Cerebellar nuclear complex (tissue), 1 donor: ENCODE data around the gene ALOX12B.

Experiments used
- DNase-seq, 2 experiments: peaks; one replicate each; lab custom pipeline; 2025; lab: John Stamatoyannopoulos, UW

ALOX12B gene

DNA sequence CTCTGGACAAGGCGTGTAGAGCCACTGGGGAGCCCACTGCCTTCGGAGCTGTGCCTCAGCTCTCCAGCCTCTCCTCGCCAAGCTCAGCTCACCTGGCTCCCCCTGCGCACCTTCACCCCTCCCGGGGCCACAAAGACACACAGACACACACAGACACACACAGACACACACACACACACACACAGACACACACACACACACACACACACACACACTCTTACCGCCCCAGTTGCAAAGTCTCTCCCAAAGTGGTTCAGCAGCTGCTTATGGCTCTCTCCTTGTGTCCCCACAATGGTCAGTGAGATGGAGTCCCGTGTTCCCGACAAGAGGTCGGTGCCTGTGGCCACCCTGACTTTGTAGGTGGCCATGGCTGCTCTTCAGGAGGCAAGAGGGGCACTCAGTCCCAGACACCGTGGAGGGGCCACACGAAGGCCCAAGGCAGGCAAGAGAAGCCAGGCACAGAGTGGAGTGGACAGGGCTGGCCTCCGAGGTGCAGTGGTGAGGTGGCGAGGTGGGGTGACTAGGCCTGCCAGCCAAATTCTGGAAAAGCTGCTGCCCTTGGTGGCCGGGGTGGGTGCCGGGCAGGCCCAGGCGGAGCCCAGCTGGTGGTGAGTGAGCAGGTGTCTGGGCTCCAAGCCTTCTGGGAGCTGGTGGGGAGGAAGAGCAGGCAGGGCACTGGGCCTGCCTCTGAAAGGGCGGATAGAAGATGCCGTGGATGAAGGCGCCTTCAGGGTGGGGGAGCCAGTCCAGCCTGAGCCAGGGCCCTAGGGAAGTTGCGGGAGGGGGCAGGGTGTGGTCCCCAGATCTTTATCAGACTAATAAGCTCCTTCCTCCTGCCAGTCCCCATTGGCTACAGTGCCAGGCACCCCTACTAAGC is at the start of gene ALOX12B:
Gene ALOX12B (minus strand): TSS at position 642 of the 877 bp plus-strand sequence. CDS start 274 bp downstream, at position 368.
- DNase-seq: no peak

GRCh38 chr17:8133941-8134340 is 46.4 kb upstream of the ALOX12B start:
- DNase-seq: no peak

DNA sequence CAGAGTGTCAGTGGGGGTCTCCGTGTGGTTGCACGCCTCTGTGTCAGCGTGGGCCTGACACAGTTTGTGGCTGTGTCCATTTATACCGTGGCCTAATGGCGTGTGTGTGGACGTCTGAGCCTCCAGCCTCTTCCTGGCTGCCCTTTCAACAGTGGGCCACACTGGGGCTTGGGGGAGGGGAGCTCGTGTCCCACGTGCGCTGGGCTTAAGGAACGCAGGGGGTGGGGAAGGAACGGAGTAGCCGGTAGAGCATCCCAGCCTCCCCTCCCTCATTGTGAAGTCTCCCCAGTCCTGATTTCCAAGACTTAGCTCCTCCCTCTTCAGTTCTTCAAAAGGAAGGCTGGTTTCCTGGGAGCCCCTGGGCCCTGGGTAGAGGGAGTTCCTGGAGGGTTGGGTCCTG is 45.9 kb upstream of the ALOX12B start:
- DNase-seq: no peak

DNA sequence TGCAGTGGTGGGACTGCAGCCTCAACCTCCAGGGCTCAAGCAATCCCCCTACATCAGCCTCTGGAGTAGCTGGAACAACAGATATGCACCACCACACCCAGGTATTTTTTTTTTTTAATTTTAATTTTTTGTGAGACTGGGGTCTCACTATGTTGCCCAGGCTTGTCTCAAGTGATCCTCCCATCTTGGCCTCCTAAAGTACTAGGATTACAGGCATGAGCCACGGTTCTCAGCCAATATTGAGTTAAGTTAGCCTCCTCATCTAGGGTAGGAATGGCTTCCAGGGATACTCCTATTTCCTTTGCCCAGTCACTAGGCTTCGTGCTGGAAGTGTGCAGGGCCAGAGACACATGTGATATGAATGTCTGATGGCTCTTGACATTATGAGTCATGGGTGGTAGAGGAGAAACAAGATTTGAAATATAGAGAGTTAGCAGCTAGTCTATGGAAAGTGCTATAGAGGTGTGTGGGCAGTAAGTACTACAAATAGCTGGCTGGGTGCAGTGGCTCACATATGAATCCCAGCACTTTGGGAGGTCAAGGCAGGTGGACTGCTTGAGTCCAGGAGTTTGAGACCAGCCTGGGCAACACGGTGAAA is 44.4 kb upstream of the ALOX12B start:
- DNase-seq: no peak

GRCh38 chr17:8128125-8128784 is 40.7 kb upstream of the ALOX12B start:
- no peak for DNase-seq

- no peak for DNase-seq
Measured at GRCh38 chr17:8126491-8127066, 39.1 kb upstream of the ALOX12B start.

DNA sequence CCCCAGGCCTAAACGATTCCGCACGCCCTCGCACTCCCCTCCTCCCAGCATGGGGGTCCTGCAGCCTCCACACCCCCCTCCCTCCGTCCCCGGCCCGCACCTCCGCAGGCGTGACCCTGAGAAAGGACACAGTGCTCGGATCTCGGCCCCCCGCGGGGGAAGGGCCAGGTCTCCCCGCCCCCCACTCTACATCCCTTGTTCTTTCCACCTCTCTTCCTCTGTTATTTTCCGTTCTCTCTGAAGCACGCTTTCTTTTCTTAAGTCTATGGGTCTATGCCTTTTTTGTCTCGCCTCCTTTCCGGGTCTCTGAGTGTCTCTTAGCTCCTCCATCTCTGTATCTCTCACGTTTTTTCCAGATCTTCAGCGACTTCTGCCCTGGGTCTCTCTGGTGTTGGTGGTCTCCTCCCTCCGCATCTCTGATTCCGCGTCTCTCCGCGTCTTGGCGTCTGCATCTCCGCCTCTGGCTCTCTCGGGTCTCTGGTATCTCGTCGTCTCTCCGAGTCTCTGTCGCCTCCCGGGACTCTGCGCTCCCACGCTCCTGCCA is 38.5 kb upstream of the ALOX12B start:
- no peak for DNase-seq

DNA sequence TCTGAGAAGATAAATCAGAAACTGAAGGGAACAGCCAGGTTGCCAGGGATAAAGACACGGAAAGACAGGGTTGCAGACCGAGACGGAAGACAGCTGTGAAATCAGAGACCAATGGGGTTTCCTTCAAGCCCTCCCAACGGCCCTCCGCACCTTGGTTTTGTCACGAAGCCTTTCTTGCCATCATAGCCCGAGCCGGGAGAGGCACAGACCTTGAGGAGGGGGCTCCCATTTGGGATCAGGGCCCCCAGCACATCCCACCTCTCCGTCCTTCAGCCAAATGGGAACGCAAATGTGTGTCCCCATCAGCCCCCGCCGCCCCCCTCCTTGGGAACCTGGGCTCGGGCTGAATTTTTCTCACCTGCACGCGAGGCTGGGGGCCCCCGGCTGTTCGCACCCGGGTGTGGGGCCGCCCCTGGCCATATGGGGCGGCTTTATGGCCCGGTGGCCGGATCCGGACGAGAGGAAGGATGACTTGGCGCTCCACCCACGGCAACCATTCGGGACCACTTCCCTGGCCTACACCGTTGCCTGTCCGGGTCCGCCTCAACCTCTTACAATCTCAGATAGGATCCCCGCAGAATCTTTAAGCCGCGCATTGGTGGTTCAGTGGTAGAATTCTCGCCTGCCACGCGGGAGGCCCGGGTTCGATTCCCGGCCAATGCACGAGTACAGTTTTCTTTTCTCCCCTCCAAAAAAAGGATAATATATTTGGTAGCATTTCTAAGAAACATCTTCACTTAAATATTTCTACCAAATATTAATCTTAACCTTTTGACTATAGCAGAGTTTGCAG is 37.8 kb upstream of the ALOX12B start:
- DNase-seq: peak in 1 of 2 experiments; percentile 31

DNA sequence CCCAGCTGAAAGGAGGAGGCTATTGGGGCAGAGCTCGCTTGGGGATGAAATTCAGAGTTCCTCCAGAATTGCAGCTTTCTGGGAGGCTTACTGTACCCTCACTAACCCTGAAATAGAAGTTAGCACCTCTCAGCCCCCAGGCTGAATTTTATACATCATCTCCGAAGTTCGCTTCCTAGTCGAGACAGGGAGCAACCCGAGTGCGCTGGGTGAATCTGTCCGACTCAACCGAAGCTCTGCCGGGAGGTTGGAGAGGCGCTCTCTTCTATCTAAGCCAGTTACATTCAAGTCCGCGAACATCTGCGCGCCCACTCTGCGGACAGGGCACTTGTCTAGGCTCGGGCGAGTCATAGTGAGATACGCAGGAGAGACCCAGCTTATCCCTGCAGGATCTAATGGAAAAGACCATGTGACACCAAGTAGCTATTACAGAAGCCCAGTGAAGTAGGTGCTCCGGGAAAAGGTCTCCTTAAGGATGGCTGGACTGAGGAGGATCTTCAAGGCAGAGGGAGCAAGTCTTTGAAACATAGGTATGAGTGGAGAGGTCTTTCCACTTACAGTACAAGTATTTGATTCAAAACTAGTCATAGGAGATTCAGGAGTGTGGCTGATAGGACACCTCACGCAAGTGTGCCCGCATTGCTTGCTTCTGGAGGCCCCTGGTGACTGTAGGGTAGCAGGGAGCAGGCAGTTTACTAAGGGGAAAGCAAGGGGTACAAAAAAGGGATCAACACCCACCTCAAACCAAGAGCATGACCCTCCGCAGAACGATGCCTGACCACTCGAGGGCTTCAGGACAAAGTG is 37.0 kb upstream of the ALOX12B start:
- DNase-seq: no peak

DNA sequence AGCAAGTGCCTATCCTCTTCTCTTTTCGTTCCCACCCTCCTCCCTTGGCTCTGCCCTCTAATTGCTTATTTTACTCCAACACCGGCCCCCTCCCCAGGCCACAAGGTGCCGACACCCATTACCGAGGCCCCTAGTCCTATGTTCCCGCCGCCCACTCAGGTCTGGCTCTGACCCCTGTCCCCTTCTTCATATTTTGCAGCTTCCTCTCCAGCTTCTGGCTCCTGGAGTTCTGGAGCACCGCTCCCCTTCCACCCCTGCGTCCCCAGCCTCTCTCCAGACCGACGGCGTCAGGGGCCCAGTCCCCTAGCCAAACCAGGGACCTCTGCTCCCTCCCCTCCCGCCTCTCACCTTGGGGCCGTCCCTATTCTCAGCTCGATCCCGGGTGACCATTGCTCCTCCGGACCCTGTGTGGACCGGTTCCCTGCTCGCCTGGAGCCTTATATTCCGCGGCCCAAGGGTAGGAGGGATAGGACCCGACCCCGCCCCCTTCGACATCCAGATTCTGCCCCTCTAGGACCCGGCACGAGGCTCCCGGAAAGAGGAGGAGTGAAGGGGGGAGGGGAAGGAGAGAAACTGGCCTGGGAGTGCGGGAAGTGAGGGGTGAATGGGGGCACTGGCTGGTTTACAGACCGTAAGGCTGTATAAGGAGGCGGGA is 36.3 kb upstream of the ALOX12B start, which contains the start of gene HES7:
Gene HES7 (minus strand): TSS at position 412 of the 655 bp plus-strand sequence. CDS start 22 bp downstream, at position 390.
- no peak for DNase-seq

DNA sequence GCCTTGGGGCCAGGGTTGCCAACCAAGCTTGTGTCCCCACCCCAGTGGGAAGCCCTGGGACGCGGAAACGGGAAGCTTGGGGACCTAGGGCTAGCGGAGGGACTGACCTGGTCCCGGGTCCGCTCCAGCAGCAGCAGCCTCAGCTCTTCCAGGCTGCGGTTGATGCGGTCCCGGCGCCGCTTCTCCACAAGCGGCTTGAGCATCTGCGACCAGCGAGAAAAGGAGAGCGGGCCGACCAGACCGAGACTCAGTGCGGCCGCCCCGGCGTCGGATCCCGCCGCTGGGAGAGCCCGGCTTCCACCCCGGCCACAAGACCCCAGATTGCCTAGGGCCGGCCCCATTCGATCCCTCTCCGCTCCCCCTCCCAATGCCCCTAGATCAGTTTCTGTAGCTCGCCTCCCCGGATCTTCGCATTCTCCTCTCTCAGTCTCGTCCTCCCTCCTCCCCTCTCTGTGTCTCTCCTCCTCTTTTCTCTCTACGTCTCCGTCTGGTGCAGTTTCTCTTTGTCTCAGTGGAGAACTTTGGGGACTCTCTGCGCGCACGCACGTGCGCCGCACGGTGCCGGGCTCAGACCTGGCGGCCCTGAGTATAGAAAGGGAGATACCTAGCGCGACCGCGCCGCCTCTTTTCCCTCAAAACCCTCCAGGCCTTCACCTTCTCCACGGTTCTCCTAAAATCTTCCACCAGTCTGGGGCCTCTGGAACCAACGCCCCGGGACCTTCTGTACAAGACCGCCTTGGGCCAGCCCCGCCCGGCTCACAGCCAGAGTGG is 35.6 kb upstream of the ALOX12B start:
- DNase-seq: no peak

DNA sequence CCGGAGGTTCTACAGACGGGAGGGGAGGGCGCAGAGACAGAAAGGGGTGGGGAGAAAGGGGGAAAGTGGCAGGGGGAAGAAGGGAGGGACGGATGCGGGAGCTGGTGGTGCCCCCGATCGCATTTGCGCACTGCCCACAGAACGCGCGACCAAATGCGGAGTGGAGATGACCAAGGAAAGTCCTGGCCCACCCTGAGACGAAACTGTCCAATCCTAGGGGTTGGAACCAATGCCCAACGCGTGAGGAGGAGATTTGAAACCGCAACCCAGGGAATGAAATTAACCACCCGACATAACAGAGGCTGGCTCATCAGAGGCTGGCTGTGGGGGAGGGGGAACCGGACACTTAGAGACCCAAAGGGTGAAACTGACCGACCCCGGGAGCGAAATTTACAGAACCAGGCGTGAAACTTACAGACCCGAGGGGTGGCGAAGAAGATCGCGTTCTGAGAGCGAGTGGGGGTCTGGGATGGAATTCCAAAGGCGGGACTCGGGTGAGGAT is 35.0 kb upstream of the ALOX12B start:
- DNase-seq: no peak

DNA sequence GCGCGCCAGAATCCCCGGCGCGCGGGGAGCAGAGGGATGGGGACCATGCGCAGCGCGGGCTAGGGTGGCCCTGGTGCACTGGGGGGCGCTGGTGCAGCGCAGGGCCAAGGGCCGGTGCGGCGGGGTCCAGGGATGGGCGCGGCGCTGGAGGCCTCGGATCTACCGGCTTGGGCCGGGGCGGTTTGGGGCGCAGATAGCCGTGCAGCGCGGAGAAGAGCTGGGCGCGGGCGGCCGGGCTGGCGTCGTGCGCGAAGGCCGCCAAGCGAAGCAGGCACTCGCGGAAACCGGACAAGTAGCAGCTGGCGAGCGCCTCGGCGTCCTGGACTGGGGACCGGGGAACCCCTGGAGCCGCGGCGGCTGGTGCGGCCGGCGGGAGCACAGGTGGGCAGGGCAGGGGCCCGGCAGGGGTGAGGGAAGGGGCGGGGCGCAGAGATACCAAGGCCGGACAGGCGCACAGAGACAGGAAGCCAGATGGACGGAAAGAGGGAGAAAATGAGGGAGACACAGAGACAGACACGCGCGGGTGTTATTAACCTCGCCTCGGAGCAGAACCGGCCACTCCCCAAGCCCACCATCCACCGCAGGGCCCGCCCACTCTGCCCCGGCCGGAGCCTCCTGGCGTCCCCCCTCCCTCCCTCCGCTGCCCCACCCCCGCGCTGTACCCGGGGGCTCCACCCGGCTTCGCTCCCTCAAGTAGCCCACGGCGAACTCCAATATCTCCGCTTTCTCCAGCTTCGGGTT is 34.3 kb upstream of the ALOX12B start:
- no peak for DNase-seq

DNA sequence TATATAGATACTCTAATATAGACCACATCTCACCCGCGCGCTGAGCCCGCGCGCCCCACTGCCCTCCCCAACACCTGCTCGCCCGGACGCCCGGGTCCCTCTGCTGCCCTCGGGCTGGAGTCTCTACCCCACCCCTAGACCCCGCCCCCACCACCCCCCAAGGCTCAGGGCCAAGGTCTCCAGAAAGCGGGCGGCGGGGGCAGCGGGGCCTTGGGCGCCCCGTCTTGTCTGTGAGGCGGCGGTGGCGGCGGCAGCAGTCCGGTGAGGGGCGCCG is 33.8 kb upstream of the ALOX12B start:
- DNase-seq: no peak

DNA sequence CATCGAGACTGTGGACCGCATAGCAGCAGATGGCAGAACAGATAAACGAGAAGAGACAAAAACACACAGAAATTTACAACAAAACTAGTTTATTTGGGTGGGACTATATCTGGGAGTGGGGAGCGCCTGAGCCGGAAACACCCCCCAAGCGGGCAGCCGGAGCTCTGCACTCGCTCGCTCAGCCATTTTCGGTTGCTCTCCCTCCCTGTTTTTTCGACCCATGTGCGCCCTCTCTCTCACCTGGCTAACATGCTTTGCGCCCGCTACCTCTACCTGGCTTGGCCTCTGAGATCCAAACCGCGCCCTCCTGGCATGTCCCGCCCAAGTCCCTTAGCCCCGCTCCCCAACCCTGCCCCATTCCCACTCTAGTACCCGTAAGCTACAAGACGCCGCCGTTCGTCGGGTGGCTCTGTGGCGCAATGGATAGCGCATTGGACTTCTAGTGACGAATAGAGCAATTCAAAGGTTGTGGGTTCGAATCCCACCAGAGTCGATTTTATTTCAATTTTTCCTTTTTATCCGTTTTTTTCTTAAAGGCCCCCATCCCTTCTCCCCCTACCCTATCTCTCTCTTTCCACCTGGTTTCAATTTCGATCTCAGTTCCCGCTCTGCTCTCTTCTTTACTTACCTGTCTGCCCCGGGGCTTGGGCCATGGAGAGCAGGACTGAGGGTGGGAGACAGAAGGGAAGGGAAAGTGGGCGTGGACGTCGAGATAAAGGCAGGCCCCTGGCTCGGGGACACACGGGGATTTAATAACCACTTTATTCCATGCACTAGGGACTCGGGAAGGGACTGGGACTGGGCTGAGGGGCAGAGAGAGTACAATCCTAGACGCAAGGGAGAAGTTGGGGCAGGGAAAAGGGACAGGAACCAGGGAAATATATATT is 33.2 kb upstream of the ALOX12B start:
- no peak for DNase-seq

DNA sequence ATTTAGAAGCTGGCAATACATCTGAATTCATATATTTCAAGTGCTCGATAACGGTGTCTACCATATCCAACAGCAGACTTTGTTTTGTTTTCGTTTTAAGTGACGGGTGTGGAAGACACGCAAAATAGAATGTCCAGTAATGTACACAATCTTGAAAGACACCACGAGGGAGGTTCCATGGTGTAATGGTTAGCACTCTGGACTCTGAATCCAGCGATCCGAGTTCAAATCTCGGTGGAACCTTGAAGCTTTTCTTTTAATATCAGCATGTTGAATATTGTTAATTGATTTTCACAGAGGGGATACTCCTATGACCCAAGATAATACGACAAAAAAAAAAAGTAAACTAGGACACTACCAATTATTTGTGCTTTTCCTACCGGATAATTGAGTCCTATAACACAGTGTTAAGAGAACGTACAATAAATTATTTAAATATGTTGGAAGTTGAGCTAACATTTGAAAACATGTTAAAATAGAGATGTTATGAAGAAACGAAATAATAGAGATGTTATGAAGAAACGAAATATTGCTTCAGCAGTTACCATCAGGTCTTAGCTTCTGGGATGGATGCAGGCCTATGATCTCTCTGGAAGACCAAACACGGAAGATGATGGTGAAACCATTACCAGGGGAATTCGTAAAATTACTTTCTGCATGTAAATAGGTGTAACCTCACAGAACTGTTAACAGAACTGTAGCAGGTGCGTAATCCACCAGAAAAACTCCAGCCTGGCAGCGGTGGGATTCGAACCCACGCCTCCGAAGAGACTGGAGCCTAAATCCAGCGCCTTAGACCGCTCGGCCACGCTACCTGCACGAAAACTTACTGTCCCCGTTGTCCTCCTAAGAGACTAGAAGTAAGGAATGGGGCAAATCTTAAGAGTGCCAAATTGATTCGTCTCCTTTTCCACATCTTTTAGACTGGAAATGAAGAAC is 32.3 kb upstream of the ALOX12B start:
- peak; percentile 54 to 76 for DNase-seq
